Subcutaneous abdominal adipose tissue (tissue), 5 donors: ENCODE results near the gene ITPRID2.
A peak's percentile ranks its signal among the peaks of the same experiment; 100 is the strongest.

Experiments used
- H3K27ac ChIP-seq: one replicate; pipeline ENCODE4 v1.7.0; 2013; ENCODE audit warnings: low read depth, mild to moderate bottlenecking, inconsistent platforms, low read length, moderate library complexity
- H3K27me3 ChIP-seq, 5 donors: one replicate each; pipeline ENCODE4 v1.7.0; 2013; ENCODE audit warnings: low read length in 5 of 5, inconsistent platforms in 1 of 5; ENCODE audit not compliant: control insufficient read depth in 5 of 5, insufficient read depth in 4 of 5
- H3K36me3 ChIP-seq, 5 donors: one replicate each; pipeline ENCODE4 v1.7.0; 2013; ENCODE audit warnings: low read length in 5 of 5; ENCODE audit not compliant: control insufficient read depth in 5 of 5, insufficient read depth in 5 of 5
- H3K4me1 ChIP-seq, 5 donors: one replicate each; pipeline ENCODE4 v1.7.0; 2013; ENCODE audit warnings: low read length in 5 of 5, mild to moderate bottlenecking in 3 of 5, moderate library complexity in 1 of 5; ENCODE audit not compliant: control insufficient read depth in 5 of 5, insufficient read depth in 5 of 5
- H3K4me3 ChIP-seq, 5 donors: one replicate each; pipeline ENCODE4 v1.7.0; 2013; ENCODE audit warnings: low read length in 5 of 5, low read depth in 1 of 5
- H3K9ac ChIP-seq, 5 donors: one replicate each; pipeline ENCODE4 v1.7.0; 2013; ENCODE audit warnings: low read length in 5 of 5, mild to moderate bottlenecking in 4 of 5, moderate library complexity in 3 of 5
- H3K9me3 ChIP-seq, 5 donors: one replicate each; pipeline ENCODE4 v1.7.0; 2013; ENCODE audit warnings: low read length in 5 of 5; ENCODE audit not compliant: control insufficient read depth in 5 of 5
- donor health status: healthy.
- donor health status: healthy.
- donor health status: healthy.
- donor health status: healthy.
- donor health status: healthy.

ITPRID2 gene

DNA sequence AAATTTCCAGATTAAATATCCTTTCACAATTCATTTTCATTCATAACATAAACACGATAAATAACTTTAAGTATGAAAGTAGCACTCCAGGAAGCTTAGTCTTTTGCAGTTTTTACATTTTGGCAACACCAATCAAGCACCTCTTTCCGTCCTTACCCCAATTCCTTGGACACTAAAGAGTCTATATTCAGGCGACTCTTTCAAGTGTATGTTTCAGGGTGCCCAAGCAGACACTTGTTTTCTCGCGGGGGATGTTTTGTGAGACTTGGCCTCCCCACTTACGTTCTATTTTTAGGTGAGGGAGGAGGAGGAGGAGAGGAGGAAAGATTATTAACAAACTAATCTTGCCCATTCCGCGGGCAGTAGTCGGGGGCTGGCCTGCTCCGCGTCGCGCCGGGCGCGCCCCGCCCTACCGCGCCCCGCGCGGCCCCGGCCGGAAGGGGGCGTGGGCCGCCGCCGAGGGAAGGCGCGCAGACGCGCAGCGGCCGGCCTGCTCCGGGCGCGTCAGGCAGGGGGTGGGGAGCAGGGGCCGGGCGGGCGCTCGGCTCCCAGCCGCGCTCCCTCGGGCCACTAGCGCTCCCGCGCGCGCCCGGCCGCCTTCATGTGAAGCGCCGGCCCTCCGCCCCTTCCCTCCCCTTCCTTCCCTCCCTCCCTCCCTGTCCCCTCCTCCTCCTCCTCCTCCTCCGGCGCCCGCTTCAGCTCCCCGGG lies at the start of gene ITPRID2:
Gene ITPRID2, plus strand, starts transcription at position 473 of the 708 bp plus-strand sequence. CDS start 337 bp downstream, outside the sequence.
- no peaks in the 10 kb centered on the region for H3K27me3 ChIP-seq
- peak within 1 kb of the TSS; percentile 78 to 96 (median 85) for H3K9ac ChIP-seq
- H3K36me3 ChIP-seq, result no peaks in the 10 kb centered on the region
- H3K4me3 ChIP-seq, result peak within 1 kb of the TSS; percentile 80 to 100 (median 97)
- peaks cover 0 to 27% (median 26%) of the 10 kb centered on the region in 5 donors for H3K4me1 ChIP-seq
- peak within 1 kb of the TSS; percentile 94 for H3K27ac ChIP-seq
- H3K9me3 ChIP-seq, result no peaks in the 10 kb centered on the region

DNA sequence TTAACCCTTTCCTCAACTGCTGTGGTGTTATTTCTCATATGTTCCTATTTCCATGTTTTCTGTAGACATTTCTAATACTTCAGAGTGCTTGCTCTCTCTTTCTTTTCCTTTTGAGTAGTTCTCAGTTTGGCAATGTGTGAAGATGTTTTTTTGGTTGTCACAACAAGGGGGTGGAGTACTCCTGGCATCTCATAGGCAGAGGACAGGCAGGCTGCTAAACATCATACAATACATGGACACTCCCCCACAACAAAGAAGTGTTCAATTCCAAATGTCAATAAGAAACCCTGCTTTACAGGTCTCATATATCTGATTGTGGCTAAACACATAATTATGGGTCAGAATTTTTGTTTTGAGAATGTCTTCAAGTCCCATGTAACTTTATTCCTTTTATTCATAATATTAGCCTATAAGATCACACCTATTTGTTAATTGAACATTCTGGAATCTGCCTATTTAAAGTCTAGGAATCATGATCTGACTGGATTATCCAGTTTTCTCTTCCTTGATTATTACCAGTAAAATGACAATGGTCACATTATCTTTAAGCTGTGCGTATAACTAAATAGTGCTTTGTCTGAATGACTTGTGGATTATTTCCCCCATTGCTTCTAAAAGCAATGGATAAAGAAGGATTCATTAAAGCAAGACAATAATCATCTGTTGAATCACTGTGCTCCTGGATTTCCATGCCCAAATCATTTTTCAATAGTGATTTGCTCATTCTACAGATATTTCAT lies 46.8 kb upstream of the ITPRID2 start:
- no peaks in the 10 kb centered on the region for H3K9me3 ChIP-seq
- H3K27me3 ChIP-seq, result no peaks in the 10 kb centered on the region
- H3K27ac ChIP-seq, result no peak overlapping the region
- no peak overlapping the region for H3K4me3 ChIP-seq
- H3K9ac ChIP-seq, result no peak overlapping the region
- no peaks in the 10 kb centered on the region for H3K4me1 ChIP-seq
- H3K36me3 ChIP-seq, result no peaks in the 10 kb centered on the region

DNA sequence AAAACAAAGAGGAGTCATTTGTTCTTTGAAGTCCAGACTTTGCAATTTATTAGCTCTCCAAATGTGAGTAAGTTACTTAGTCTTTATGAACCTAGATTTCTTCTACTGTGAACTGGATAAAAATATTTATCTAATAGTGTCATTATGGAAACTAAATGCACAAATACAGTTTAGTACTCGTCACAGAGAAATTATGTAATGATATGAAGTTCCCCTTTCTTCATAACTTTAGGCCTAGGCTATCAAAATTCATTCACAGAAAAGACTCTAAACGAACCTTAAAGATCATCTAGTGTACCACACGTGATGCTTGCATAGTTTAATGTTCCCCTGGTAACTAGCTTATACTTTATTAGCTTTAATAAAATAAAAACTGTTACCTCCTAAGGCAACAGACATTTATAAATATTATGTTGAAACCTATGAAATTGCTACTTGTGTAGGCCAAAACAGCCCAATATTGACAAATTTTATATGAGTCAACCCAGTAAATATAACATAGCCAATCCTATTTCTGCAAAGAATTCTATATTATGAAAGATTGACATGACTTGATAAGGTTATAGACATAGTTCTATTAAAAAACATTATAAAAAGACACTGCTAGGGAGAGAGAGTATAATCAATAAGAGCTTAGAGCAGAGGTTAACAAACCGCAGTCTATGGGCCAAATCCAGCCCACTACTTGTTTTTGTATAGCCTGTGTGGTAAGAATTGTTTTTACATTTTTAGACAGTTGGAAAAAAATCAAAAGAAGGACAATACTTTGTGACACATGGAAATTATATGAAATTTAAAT lies 44.9 kb upstream of the ITPRID2 start:
- H3K9ac ChIP-seq, result no peak overlapping the region
- H3K27ac ChIP-seq, result no peak overlapping the region
- no peaks in the 10 kb centered on the region for H3K27me3 ChIP-seq
- H3K36me3 ChIP-seq, result no peaks in the 10 kb centered on the region
- peaks cover 0 to 1% (median 0%) of the 10 kb centered on the region in 5 donors for H3K4me1 ChIP-seq
- H3K9me3 ChIP-seq, result no peaks in the 10 kb centered on the region
- no peak overlapping the region for H3K4me3 ChIP-seq

DNA sequence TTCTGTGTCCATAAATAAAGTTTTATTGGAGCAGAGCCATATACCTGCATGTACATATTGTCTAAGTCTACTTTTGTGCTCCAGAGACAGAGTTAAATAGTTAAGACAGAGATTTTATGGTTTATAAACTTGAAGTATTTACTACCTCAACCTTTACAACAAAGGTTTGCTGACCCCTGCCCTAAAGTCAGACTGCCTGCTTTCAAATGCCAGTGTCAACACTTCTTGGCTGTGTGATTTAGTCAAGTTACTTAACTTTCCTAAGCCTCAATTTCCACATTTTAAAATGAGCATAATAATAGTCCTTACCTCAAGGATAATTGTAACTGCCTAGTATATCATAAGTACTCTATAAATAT lies 44.4 kb upstream of the ITPRID2 start:
- Histone ChIP-seq H3K27me3 (no peaks in the 10 kb centered on the region), H3K36me3 (no peaks in the 10 kb centered on the region), H3K27ac (no peak overlapping the region), H3K9me3 (no peaks in the 10 kb centered on the region), H3K4me1 (peaks cover 0 to 4% (median 0%) of the 10 kb centered on the region in 5 donors), H3K4me3 (no peak overlapping the region), H3K9ac (no peak overlapping the region)

DNA sequence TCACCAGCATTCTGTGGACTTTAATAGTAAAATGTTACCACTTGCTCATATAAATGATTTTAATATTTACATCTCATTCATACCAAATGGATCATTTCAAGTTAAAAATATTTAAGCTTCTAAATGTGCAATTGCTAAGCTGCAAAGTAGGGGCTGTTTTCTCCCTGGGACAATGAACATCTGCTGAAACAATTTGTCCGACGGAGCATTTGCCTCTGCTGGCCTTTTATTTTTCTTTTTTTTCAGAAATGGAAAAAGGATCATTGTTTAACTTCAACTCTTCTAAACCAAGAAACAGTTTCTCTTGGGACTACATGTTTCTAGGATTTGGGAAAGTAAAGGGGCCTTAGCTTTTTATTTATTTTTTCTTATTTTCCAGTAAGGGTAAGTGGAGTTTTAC lies 43.8 kb upstream of the ITPRID2 start:
- no peaks in the 10 kb centered on the region for H3K27me3 ChIP-seq
- H3K9ac ChIP-seq, result no peak overlapping the region
- H3K4me1 ChIP-seq, result peaks cover 0 to 4% (median 0%) of the 10 kb centered on the region in 5 donors
- no peaks in the 10 kb centered on the region for H3K36me3 ChIP-seq
- H3K9me3 ChIP-seq, result no peaks in the 10 kb centered on the region
- no peak overlapping the region for H3K4me3 ChIP-seq
- no peak overlapping the region for H3K27ac ChIP-seq

DNA sequence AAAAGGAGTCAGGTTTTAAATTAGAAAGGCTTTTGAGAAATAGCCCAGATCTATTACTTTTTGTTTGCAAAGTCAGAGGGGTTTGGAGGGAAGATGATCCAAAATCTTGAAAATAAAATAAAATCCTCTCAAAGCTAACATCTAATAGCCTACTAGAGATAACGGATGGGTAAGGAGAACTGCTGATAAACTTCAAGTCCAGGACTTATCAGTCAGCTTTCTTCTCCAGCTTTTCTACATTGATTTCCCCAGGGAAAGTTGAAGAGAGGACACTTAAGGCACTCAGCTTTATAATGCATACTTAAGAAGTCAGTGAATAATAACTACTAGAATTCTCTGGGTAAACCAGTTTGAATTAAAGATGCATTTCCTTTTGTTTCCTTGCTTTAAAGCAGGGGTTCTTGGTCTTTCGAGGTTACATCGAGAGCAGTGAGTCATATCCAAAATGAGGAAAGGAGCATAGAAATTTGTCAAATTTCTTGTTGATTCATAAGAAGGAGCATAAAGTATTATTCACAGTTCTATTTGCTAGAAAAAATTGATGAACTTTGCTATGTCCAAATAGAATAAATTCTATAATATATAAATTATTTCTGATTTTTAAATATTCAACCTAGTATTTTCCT lies 43.2 kb upstream of the ITPRID2 start:
- Histone ChIP-seq H3K27ac (no peak overlapping the region), H3K36me3 (no peaks in the 10 kb centered on the region), H3K9me3 (no peaks in the 10 kb centered on the region), H3K27me3 (no peaks in the 10 kb centered on the region), H3K4me3 (no peak overlapping the region), H3K9ac (no peak overlapping the region), H3K4me1 (peaks cover 0 to 4% (median 0%) of the 10 kb centered on the region in 5 donors)

DNA sequence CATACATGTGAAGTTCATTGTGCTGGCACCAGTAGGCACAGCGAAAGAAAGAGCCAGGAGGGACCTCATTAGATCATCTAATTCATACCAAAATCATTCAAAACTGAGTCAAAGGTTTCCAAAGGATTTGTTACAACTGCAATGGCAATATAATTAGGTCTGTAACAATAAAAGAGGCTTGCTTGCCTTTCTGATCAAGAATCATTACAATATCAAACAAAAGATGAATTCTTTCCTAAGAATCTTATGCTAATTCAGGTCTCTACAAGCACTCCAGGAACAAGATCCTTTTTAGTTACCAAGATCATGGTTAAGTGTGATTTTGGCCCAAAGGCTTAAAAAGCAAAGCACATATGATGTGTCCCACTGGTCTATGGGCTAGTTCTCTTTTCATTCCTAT lies 41.9 kb upstream of the ITPRID2 start:
- Histone ChIP-seq H3K27me3 (no peaks in the 10 kb centered on the region), H3K4me3 (no peak overlapping the region), H3K9me3 (no peaks in the 10 kb centered on the region), H3K9ac (no peak overlapping the region), H3K36me3 (no peaks in the 10 kb centered on the region), H3K27ac (no peak overlapping the region), H3K4me1 (peaks cover 0 to 4% (median 0%) of the 10 kb centered on the region in 5 donors)

DNA sequence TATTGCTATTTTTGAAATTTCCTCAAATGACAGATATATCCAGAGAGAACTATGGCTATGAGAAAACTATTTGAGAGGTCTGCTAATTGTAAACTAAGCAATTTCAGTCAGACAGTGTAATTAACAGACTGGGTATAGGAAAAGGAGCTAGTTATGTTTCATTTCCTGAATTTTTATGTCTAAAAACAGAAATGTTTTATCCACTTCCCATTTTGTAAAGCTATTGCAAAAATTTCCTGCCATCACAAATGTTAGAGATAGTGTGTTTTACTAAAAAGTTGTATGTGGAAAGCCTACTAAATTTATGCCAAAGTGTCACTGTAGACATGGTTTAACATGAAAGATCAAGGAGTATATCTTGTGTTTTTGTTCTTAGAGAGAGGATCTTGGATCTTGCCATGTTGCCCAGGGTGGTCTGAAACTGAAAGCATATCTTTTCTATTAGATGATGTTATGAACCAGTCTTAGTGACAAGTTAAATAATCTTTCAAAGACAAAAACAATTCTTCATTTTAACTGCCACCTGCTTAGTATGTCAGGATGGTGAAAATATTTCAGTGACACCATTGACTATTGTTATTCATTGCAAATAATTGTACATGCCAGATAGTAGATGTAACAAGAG lies 40.5 kb upstream of the ITPRID2 start:
- Histone ChIP-seq H3K9me3 (no peaks in the 10 kb centered on the region), H3K4me1 (peaks cover 0 to 4% (median 0%) of the 10 kb centered on the region in 5 donors), H3K27ac (no peak overlapping the region), H3K36me3 (no peaks in the 10 kb centered on the region), H3K27me3 (no peaks in the 10 kb centered on the region), H3K4me3 (no peak overlapping the region), H3K9ac (no peak overlapping the region)

DNA sequence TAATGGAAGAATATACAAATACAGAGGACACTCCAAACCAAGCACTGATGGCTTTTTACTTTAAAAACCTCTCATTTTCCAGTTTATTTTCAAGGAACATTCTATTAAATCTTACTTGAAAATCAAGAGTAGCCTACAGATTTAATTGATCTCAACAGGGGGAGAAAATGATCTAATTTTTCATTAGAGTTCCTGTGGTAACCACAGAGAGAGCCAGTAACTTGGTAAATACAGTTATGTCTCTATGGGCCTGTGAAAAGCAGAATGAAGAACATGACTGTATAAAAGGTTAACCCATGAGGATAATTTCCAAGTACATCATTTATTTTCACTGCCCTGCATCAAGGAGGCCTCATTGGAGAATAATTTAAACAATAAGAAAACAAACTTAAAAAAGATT lies 39.8 kb upstream of the ITPRID2 start:
- Histone ChIP-seq H3K27ac (no peak overlapping the region), H3K9ac (no peak overlapping the region), H3K27me3 (no peaks in the 10 kb centered on the region), H3K9me3 (no peaks in the 10 kb centered on the region), H3K4me3 (no peak overlapping the region), H3K36me3 (no peaks in the 10 kb centered on the region), H3K4me1 (peaks cover 0 to 4% (median 0%) of the 10 kb centered on the region in 5 donors)
